Colonic mucosa (tissue), 4 donors: ENCODE measurements around the gene LRRC25. TPM values are rescaled to one million over a fixed set of nuclear protein-coding genes. Genes with fewer than 3 reads are reported as not detected.

Experiments
- DNase-seq: peaks from one replicate; pipeline ENCODE4 v3.0.0-alpha.2; 2020
- H3K27ac ChIP-seq: fragments of 200-600 bp; one replicate; pipeline ENCODE4 v1.8.0; 2021
- H3K27me3 ChIP-seq: fragments of 200-600 bp; one replicate; pipeline ENCODE4 v1.8.0; 2021
- H3K36me3 ChIP-seq: fragments of 200-600 bp; one replicate; pipeline ENCODE4 v1.8.0; 2021
- H3K4me1 ChIP-seq: fragments of 200-600 bp; one replicate; pipeline ENCODE4 v1.8.0; 2021; ENCODE audit warnings: mild to moderate bottlenecking
- H3K4me3 ChIP-seq: fragments of 200-600 bp; one replicate; pipeline ENCODE4 v1.8.0; 2021
- H3K9ac ChIP-seq, 2 donors: one replicate each; pipeline ENCODE4 v1.7.0; 2013; ENCODE audit warnings: control low read depth in 2 of 2, low read depth in 2 of 2, low read length in 2 of 2
- H3K9me3 ChIP-seq: fragments of 200-600 bp; one replicate; pipeline ENCODE4 v1.8.0; 2021
- CTCF ChIP-seq: fragments of 200-600 bp; IDR thresholded peaks from one replicate; pipeline ENCODE4 v1.8.0; 2022; ENCODE audit warnings: antibody characterized with exemption, mild to moderate bottlenecking
- intact Hi-C: fragments of 100-400 bp; cut with DNase I; formaldehyde crosslinking; loops from one replicate; pipeline ENCODE4 v1.14.1; 2022
- total RNA-seq, 2 donors: library from RNA; stranded (reverse); fragmentation: NEBNext Ultra II Directional in 1 of 2; extraction: Animal tissue kit (Norgen Biotek cat#: 25700) in 1 of 2; gene quantifications; one replicate each; pipeline ENCODE4 v1.2.1, GENCODE V29; 2021
- donor health status: healthy.
- donor health status: DM: no; HTN: no; CAD: no.
- donor health status: DM: no; HTN: no; CAD: no.

Gene LRRC25
- total RNA-seq, 2 donors from 2014 or later, result 1.4 to 3.9 TPM

- H3K27me3 ChIP-seq, result no peaks in the 10 kb centered on the region
- no peak for TF ChIP-seq CTCF
- no peaks in the 10 kb centered on the region for H3K36me3 ChIP-seq
- peaks cover 6% of the 10 kb centered on the region for H3K4me1 ChIP-seq
- DNase-seq, result no peak
- no peaks in the 10 kb centered on the region for H3K9me3 ChIP-seq
- H3K27ac ChIP-seq, result no peak overlapping the region
- no peak overlapping the region for H3K9ac ChIP-seq
- H3K4me3 ChIP-seq, result no peak overlapping the region
- intact Hi-C loops, result no loop called here
Observed at GRCh38 chr19:18443831-18444230, 46.4 kb upstream of the LRRC25 start.

GRCh38 chr19:18443406-18443805 is 46.0 kb upstream of the LRRC25 start:
- Histone ChIP-seq H3K27me3 (no peaks in the 10 kb centered on the region), H3K4me1 (peaks cover 8% of the 10 kb centered on the region), H3K9ac (no peak overlapping the region), H3K27ac (no peak overlapping the region), H3K36me3 (no peaks in the 10 kb centered on the region), H3K9me3 (no peaks in the 10 kb centered on the region), H3K4me3 (no peak overlapping the region)
- intact Hi-C loops, result no loop called here
- no peak for DNase-seq
- TF ChIP-seq CTCF, result no peak

DNA sequence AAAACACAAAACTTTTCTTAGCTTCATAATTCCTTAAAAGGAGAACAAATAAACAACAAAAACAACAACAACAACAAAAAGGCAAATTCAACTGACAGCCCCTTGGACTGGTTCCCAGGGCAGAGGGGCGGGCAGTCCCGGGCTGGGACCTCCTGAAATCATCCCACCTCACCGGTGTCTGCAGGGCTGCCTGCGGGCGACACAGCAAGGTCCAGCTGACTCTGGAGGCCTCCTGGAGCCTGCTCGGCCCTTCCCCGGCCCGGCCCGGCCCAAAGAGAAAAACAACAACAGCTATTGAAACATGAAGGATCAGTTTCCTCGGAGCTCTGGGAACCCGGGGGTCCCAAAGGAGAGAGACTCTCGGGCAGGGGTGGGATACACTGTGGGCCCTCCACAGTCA is 45.5 kb upstream of the LRRC25 start:
- TF ChIP-seq CTCF, result no peak
- intact Hi-C loops, result no loop called here

GRCh38 chr19:18441804-18442788 is 44.7 kb upstream of the LRRC25 start:
- Histone ChIP-seq H3K27me3 (no peaks in the 10 kb centered on the region), H3K9me3 (no peaks in the 10 kb centered on the region), H3K9ac (no peak overlapping the region), H3K27ac (no peak overlapping the region), H3K36me3 (no peaks in the 10 kb centered on the region), H3K4me3 (no peak overlapping the region), H3K4me1 (peaks cover 11% of the 10 kb centered on the region)
- intact Hi-C loops, result no loop called here
- DNase-seq, result no peak
- no peak for TF ChIP-seq CTCF

More for the DNA sequence above, 45.5 kb upstream of the LRRC25 start:
- DNase-seq, result no peak
- no peak overlapping the region for H3K27ac ChIP-seq
- no peaks in the 10 kb centered on the region for H3K9me3 ChIP-seq
- H3K4me1 ChIP-seq, result peaks cover 11% of the 10 kb centered on the region
- H3K27me3 ChIP-seq, result no peaks in the 10 kb centered on the region
- H3K9ac ChIP-seq, result no peak overlapping the region
- H3K4me3 ChIP-seq, result no peak overlapping the region
- H3K36me3 ChIP-seq, result no peaks in the 10 kb centered on the region

- Histone ChIP-seq H3K4me3 (no peak overlapping the region), H3K27me3 (no peaks in the 10 kb centered on the region), H3K9ac (no peak overlapping the region), H3K4me1 (peaks cover 14% of the 10 kb centered on the region), H3K27ac (no peak overlapping the region), H3K36me3 (no peaks in the 10 kb centered on the region), H3K9me3 (no peaks in the 10 kb centered on the region)
- TF ChIP-seq CTCF, result no peak
- no peak for DNase-seq
- intact Hi-C loops, result no loop called here
Observed at GRCh38 chr19:18440936-18441803, 43.7 kb upstream of the LRRC25 start.
